NCI-H526 (cell line): ENCODE data around the gene TMPRSS2.

Experiments
- DNase-seq, 2 experiments: peaks; one replicate each; lab custom pipeline; 2025; lab: John Stamatoyannopoulos, UW

The TMPRSS2 gene

DNA sequence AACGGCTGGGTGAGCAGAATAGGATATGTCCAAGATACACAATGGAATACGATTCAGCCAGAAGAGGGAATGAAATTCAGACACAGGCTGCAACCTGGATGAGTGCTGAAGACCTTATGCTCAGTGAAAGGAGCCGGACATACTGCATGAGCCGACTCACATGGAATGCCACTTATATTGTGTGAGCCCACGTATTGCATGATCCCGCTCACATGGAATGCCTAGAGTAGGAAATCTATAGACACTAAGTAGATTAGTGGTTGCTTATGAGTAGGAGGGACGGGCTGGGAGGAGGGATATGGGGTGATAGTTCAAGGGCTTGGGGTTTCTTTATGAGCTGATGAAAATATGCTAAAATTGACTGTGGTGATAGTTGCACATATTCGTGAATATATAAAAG is 26.8 kb downstream of the TMPRSS2 start:
- DNase-seq: no peak

DNA sequence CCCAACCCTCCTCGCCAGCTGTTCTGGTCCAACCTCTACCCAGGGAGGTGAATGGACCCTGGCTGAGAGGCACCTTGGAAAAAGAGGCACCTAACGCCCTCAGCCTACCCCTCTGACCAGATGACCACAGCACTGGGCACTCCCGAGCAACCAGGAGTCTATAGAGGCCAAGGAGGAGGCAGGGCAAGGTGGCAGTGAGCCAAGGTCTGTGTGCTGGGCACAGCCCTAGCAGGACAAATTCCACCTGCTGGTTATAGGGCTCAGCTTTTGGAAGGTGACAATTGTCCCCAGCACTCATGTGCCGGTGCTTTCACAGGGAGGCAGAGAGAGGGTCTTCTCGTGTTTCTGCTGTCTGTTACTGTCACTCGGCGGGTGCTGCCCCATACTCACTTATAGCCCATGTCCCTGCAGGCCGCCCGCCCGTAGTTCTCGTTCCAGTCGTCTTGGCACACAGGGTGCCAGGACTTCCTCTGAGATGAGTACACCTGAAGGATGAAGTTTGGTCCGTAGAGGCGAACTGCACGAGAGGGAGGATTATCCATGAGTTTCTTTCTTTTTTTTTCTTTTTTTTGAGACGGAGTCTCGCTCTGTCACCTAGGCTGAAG is 27.8 kb downstream of the TMPRSS2 start:
- no peak for DNase-seq

DNA sequence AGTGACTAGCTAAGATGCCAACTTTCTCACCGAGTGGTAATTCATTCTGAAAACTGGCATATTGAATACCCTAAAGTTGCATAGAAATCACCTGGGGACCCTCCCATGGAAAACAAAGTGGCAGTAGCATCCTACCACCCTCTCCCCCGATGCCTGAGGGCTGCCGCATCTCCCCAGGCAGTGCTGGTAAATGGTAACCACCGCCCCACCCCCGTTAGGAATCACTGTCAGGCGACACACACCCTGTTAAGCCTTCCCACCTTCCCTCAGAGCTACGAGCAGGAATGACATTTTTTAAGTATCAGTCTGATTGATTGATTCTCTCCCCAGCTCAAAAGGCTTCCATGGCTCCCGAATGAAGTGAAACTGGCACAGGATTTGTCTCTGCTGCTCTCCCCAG is 28.3 kb downstream of the TMPRSS2 start:
- DNase-seq: no peak

DNA sequence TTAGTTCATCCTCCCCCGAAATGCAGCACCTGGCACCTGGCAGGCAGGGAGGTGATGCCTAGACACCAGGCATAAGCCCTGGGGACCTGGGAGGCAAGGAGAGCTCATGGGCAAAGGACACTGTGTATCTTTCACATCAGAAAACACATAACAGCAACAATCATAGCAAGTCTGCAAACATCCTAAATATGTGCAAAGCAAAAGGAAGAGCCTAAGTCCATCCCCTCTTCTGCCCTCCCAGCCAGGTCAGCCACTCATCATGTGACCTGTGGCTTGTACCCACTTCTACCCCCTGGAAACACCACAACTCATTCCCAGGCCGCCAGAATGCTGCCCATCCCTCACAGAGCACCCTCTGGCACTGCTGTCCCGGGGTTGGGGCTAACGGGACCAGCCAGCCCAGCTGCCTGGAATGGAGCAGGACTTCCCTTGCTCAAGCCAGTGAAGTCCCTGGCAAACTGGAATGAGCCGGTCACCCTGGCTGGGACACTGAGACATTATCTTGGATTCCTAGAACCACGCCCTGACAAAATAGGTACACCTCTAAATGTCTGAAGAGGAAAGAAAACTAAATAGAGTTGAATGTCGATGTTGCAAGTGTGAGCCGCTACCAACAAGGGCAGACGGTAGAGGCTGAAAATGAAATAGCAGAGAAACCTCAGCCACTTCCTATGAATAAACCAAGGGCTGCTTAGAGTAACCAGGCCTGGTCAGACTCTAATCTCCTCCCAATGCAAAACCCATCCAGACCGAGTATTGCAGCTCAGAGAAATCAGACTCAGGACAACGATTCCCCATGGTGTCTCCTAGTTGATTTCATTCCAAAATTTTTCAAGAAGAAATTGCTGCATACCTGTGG is 29.4 kb downstream of the TMPRSS2 start:
- no peak for DNase-seq

DNA sequence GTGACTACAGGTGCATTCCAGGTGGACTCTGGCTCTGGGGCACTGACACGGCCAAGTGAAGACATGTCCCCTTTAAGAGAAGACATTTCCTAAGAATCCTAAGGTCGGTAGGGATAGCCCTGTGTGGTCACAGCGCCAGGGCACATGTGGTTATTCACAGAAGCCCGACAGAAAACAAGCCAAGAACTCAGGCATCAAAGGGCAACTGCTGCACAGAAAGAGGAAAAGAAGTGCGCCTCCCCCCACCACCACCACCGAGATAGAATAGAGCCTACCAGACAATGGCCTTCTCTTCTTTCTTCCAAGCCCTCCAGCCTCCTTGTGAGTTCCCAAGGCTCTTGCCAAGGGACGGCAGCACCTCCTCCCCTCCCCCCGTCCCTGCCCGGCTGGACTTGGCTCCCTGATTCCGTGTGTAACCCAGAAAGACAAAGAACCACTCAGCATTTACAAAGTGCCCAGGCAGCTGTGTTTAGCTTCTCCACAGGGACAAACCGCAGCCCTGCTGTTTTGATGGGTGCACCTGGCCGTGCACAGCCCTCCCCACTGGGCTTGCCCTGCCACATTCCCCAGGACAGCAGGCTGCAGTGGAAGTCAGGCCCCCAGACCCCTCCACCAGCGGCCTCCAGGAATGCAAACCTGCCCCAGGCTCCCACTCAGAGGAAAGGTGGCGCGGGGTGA is 30.2 kb downstream of the TMPRSS2 start:
- DNase-seq: peak in 1 of 2 experiments; percentile 32

DNA sequence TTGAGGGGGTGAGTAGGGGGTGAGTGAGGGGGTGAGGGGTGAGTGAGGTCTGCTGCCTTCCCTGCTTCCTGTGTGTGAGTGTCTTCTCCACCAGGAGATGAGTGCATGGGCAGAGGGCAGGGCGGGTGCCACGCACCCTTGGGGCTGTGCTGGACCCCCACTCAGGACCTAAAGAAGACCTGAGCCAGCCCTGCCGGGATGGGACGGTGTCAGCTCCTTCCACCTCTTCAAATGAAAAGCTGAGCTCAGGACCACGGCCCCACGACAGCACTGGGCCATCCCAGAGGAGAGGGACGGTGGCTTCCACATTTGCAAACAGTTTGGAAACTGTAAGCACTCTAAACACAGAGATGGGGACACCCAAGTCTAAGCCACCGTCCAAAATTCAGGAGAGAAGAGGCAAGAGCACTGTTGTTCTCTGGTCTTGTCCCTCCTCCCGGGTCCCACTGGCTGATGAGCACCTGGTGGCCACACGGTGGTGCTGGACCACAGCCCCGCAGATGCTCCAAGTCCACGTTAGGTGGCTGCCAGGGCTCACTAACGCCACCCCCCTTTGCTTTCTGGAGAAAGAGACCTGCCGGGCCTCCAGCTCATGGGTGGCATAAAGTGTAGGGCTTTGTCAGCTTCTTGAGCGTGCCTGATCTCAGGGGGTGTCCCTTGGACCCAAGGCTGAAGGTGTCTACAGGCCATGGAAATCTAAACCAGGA is 32.1 kb downstream of the TMPRSS2 start:
- no peak for DNase-seq

DNA sequence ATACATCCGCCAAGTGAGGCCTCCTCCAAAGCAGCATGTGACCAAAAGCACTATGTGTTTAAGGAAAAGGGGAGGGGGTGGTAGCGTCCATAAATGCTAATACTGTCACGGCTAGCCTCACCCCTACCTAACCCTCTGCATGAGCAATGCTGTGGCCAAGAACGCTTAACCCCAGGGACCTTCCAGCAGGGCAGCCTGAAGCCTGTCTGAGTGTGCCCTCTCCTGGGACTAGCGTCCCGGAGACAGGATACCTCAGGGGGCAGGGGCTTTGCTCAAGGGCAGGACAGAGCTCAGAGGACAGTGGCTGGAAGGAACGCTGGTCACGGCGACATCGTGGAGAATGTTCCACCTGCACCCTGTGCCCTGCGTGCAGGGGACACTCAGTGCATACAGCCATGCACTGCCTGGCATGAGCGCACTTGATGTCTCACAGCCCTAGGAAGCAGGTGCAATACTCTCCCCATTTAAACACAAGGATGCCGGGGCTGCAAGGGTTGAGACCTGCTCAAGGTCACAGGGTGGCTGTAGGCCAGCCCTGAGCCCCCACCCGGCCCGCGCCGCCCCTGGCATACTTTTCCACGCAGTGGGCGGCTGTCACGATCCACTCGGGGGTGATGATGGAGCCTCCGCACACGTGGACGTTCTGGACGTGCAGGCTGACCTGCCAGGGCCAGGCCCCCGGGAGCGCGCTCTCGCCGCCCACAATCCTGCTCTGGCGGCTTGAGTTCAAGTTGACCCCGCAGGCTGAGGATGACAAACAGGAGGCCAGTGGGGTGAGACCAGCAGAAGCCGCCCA is 35.0 kb downstream of the TMPRSS2 start:
- no peak for DNase-seq

DNA sequence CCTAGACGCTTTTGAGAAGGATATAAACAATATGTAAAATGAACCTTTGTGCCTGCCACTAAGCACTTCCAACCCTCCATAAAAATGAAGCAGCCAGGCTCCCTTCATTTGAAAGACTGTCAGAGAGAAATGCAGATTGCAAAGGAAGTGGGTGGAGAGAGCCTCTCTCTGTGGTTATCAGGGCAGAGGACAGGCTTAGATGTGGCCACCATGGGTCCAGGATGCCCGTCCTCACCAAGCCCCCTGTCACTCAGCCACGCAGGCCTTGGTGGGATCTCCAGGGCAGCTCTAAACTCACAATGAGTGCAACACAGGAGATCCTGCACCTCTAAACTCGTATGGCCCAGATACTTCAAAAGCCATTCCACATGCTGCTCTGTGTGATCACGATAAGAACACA is 37.9 kb downstream of the TMPRSS2 start:
- DNase-seq: no peak

DNA sequence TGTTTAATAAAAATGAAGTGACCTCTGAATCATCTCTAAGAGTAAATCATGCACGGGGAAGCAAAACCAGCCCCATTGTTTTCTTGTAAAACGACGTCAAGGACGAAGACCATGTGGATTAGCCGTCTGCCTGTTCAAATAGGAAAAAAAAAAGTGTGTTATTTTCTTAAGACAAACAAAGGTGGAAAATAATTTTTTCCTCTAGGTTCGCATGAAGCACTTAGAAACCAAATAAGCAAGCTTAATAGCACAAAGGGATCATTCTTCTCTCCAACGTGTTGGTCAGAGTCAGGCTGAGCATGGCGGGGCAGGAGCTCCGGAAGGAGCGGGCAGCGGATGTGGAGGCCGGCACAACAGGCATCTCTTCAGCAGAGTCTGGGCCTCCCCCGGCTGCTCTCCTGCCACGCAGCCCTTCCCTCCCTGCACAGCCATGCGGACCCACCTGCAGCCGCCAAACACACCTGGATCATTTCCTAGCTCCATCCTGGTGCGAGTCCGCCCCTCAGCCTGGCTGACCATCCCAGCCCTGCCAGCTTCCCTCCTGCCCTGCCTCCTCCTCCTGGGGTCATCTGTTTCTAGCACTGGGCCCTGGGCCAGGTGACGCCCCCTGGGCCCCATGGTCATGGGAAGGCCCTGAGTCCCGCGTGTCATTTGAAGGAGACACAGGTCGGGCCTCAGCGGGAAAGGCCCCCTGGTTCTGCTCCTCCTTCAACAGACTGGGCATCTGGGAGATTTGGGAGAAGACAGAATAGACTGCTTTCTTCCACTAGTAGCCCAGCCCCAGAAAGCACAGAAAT is 41.7 kb downstream of the TMPRSS2 start:
- peak in 1 of 2 experiments; percentile 44 for DNase-seq

DNA sequence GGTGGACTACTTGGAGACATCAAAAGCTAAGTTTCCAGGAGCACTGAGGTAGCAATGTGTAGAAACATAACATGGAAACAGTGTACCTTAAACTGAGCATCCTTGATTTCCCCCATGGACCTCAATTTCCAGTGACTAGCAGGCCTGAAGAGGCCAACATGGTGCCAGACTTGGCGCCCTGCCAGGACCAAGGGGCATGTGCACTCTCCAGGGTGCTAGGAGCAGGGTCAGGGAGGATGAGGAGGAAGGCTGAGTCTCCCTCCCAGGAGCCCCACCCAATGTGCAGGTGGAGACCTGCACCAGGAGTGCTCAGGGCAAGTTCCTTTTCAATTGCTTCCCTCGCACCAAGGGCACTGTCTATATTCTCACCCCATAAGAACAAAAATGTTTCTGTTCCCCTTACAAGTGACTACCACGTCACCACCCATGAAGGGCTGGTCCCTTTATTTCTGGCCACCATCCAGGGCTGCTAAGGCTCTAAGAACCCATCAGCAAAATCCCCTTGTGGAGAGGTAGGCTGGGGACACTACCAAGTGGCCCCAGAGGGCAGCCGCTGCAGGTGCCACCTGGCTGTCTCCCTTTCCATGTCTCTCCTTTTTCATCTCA is 42.7 kb downstream of the TMPRSS2 start:
- no peak for DNase-seq

DNA sequence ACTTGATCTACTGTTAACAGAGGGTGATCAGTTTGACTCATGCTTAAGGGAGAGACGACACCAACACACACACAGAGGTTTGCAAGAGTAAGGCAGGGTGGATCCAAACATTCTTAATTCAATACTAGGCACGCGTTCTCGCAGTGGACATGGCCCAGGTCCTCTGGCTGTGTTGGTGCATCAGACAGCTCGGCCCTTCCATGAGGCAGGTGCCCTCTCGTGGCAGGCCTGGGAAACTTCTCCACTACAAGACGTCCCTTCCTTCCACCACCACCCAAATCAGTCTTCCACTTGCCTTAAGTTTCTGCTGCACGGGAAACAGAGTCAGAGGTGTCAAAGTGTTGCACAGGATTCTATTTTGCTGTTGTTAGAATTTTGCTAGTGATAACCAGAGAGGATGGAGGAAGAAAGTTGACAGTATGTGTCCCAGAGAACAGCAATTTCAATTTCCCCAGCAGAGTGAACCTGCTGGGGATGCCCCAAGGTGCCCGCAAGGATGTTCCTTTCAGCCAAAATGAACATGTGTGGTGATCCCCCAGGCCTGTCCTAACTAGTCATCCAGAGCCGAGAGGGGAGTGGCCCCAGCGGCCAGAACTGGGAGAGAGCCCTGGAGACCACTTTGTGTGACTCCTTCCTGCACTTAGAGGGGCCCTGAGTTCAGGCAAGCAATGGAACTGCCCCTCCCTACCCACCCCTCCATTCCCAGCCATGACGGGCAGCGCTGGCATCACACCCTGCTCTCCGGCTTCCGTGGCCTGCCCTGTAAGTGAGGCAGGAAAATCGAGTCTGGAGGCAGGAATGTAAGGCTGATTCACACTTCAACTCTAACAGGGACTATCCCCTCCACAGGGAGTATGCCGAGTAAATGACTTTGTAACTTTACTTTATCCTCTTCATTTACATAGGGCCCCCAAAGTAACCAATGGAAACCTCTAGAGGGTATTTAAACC is 47.1 kb downstream of the TMPRSS2 start:
- DNase-seq: peak in 1 of 2 experiments; percentile 78

DNA sequence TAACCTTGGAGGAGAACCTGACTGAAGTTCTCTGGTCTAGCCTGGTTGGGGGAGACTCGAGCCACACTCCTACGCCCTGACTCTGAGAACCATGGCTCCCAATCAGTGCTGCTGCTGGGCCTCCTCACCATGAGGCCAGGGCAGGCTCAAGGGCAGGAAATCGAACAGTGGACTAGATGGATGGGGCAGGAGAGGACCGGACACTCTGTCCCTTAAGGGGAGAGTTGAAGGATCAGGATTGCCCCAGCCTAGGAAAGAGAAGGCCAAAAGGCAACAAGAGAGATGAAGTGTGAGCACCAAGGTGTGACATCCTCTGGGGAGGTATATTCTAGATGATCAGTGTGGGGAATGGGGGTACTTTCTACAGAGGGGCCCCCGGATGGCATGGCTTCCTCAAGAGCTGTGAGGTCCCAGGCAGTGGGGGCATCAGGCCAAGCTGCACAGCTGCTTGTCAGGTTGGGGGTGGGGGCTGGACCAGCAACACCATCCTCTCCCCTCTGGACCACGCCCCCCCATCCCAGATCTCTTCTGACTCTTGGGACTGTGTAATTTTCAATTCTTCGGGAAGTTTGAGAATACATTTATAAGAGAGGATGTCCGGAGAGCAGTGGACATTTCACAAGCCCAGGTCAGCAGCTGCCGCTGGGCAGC is 47.9 kb downstream of the TMPRSS2 start:
- no peak for DNase-seq

DNA sequence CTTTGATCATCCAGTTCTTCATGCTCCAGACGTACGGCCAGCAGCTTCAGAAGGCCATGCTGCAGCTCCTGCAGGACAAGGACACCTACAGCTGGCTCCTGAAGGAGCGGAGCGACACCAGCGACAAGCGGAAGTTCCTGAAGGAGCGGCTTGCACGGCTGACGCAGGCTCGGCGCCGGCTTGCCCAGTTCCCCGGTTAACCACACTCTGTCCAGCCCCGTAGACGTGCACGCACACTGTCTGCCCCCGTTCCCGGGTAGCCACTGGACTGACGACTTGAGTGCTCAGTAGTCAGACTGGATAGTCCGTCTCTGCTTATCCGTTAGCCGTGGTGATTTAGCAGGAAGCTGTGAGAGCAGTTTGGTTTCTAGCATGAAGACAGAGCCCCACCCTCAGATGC is 49.4 kb downstream of the TMPRSS2 start:
- no peak for DNase-seq

DNA sequence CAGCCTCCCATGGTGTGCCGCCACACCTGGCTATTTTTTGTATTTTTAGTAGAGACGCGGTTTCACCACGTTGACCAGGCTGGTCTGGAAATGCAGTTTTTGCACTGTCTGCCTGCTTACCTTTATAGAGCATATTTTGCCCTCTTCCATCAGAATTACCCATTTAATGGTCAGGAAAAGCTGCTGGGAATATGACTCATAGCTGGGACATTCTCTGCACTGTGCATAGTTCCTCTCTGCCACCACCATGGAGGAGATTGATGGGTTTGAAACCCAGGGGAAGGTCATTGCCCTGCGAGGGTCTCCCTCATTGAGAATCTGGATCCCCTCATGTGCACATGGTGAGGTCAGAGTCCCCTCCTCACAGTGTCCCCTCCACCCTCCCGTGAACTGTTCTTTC is 49.8 kb downstream of the TMPRSS2 start:
- no peak for DNase-seq

DNA sequence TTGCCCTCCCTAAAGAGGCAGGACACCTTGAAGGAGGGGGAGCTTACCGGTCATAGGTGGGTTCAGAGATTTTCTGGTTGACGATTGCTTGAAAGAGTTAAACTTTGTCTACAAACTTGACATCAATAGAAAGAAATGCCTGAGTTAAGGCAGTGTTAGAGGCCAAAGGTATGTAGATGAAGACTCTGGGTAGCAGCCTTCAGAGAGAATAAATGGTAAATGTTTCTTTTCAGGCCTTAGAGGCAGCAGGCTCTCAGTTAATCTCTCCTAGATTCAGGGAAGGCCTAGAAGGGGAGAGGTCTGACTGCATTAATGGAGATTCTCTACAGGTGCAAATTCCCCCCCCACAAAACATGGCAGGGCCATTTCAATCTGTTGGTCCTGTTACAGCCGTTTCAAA is 54.2 kb downstream of the TMPRSS2 start:
- DNase-seq: no peak

DNA sequence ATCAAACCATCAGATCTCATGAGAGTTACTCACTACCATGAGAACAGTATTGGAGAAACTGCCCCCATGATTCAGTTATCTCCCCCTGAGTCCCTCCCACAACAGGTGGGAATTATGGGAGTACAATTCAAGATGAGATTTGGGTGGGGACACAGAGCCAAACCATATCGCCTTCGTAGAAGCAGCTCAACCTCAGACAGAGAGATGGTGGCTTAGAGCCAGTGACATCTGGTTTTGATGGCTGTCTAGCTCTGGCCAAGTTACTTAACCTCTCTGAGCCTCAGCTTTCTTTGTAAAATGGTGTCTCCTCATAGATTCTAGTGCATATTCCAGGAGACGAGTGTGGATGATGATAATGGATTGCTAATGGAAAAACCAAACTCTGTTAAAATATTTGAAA is 54.8 kb downstream of the TMPRSS2 start:
- no peak for DNase-seq

DNA sequence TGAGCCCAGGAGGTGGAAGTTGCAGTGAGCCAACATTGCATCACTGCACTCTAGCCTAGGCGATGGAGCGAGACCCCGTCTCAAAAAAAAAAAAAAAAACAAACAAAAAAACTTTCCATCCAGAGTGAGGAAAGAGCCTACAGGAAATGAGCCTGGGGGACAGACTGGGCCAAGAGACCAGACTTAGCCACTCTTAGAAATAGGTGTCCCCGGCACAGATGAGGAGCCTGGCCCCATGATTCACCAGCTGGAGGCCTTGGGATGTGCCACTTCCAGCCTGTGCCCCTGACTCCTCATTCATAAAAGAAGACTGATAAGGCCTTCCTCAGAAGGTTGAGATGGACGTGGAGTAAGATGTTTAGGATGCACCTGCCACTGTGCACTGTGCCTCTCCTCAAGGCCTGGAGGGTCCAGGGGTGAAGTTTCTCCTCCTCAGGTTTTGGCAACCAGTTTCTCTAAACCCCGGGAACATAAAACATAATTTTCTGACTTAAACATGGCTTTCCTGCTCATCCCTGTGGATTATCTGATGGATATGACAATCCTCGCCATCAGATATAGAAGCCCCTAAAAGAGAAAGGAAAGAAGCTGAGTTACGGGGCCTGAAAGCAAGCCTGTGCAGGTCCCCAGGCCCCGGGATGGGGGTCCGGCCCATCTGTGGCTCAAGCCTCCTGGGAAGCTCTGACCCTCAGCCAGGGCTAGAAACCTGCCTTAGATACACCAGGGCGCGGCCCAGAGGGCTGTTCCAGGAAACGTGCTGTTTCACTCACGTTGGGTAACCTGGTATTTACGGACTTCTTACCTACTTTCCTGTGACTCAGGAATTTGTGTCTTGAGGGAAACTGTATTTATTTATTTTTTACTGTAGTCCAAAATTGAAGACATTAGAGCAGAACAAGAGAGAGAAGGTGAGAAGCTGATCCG is 55.9 kb downstream of the TMPRSS2 start:
- no peak for DNase-seq

DNA sequence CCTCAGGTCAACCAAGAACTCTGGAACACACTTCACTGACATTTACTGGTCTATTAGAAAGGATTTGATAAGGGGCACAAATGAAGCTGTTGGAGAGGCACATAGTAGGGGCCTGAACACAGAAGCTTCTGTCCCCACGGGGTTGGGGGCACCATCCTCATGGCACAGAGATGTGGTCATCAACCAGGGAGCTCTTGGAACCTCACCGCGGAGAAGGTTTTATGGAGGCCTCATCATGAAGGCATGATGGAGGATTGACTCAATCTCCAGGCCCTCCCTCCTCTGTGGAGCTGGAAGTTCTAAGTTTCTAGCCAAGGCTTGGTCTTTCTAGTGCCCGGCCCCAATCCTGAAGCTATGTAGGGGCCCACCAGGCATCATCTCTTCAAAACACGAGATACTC is 58.3 kb downstream of the TMPRSS2 start:
- DNase-seq: no peak
